MV-4-11 (cell line): Measurements from ENCODE around the gene SEPTIN8.

Experiments
- DNase-seq: peaks from one replicate; lab custom pipeline; 2025; lab: John Stamatoyannopoulos, UW

The SEPTIN8 gene

GRCh38 chr5:132748522-132749000 lies 28.5 kb downstream of the SEPTIN8 start:
- DNase-seq = no peak

GRCh38 chr5:132747616-132748440 lies 29.2 kb downstream of the SEPTIN8 start:
- DNase-seq = no peak

- DNase-seq = no peak
These were observed 30.0 kb downstream of the SEPTIN8 start, which contains the start of gene CCNI2 for GRCh38 chr5:132746954-132747615. TSS of gene CCNI2 (plus strand) at chr5:132747426. CDS start at chr5:132747496, 70 bp downstream.

GRCh38 chr5:132746592-132746953 lies 30.5 kb downstream of the SEPTIN8 start:
- DNase-seq = no peak

- no peak for DNase-seq
These were observed 32.4 kb downstream of the SEPTIN8 start for GRCh38 chr5:132744659-132745058.

- DNase-seq = no peak
These were observed 34.4 kb downstream of the SEPTIN8 start for GRCh38 chr5:132742626-132743025.

GRCh38 chr5:132742158-132742557 lies 34.9 kb downstream of the SEPTIN8 start:
- no peak for DNase-seq

- no peak for DNase-seq
These were observed 37.8 kb downstream of the SEPTIN8 start for GRCh38 chr5:132739232-132739631.

- no peak for DNase-seq
These were observed 38.9 kb downstream of the SEPTIN8 start for GRCh38 chr5:132737982-132738681.

- DNase-seq = peak; percentile 94
These were observed 39.9 kb downstream of the SEPTIN8 start, which contains the start of gene KIF3A for GRCh38 chr5:132736853-132737833. TSS of gene KIF3A (minus strand) at chr5:132737546. CDS start at chr5:132737419, 127 bp downstream.

- DNase-seq = no peak
These were observed 42.4 kb downstream of the SEPTIN8 start for GRCh38 chr5:132734687-132735086.

- no peak for DNase-seq
These were observed 43.4 kb downstream of the SEPTIN8 start for GRCh38 chr5:132733499-132734148.

GRCh38 chr5:132729896-132730295 lies 47.1 kb downstream of the SEPTIN8 start:
- no peak for DNase-seq

GRCh38 chr5:132725745-132726144 lies 51.3 kb downstream of the SEPTIN8 start:
- no peak for DNase-seq

GRCh38 chr5:132718544-132719312 lies 58.3 kb downstream of the SEPTIN8 start:
- no peak for DNase-seq

GRCh38 chr5:132714456-132715307 lies 62.4 kb downstream of the SEPTIN8 start:
- DNase-seq = peak; percentile 90

- peak; percentile 57 for DNase-seq
These were observed 68.4 kb downstream of the SEPTIN8 start for GRCh38 chr5:132708645-132709044.

- DNase-seq = no peak
These were observed 72.2 kb downstream of the SEPTIN8 start for GRCh38 chr5:132704875-132705274.
